ENCODE measurements around the gene LARP1. TPM values are rescaled to one million over a fixed set of nuclear protein-coding genes. Genes with fewer than 3 reads are reported as not detected.
"Not testable (repeated sequence)": the region's sequence is repeated elsewhere in the genome, so short reads cannot be mapped to it uniquely, and the experiment has no call there.

LARP1 gene
- total RNA-seq, 6 experiments from 2014 or later, result 58.2 to 85.7 (median 73.0) TPM

- H3K4me1 ChIP-seq, result peaks cover 0 to 3% (median 0%) of the 10 kb centered on the region in 4 donors
- H3K36me3 ChIP-seq, result no peaks in the 10 kb centered on the region
- H3K27me3 ChIP-seq, result no peaks in the 10 kb centered on the region
- no peak overlapping the region for H3K27ac ChIP-seq
- TF ChIP-seq, protein P1, sequence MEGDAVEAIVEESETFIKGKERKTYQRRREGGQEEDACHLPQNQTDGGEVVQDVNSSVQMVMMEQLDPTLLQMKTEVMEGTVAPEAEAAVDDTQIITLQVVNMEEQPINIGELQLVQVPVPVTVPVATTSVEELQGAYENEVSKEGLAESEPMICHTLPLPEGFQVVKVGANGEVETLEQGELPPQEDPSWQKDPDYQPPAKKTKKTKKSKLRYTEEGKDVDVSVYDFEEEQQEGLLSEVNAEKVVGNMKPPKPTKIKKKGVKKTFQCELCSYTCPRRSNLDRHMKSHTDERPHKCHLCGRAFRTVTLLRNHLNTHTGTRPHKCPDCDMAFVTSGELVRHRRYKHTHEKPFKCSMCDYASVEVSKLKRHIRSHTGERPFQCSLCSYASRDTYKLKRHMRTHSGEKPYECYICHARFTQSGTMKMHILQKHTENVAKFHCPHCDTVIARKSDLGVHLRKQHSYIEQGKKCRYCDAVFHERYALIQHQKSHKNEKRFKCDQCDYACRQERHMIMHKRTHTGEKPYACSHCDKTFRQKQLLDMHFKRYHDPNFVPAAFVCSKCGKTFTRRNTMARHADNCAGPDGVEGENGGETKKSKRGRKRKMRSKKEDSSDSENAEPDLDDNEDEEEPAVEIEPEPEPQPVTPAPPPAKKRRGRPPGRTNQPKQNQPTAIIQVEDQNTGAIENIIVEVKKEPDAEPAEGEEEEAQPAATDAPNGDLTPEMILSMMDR (IDR thresholded peaks at IDR 0.05), result peak in 1 of 4 donors; percentile 28
- TF ChIP-seq POLR2A (IDR thresholded peaks at IDR 0.05), result no peak
- intact Hi-C loops (cut with DNase I), result no loop called here
- no peak overlapping the region for H3K4me3 ChIP-seq
- ATAC-seq, result peak in 1 of 4 donors; percentile 84
- H3K9me3 ChIP-seq, result no peaks in the 10 kb centered on the region
- DNase-seq, result no peak
- 63% methylated on average over 1 of the region's 1 CpG for WGBS (ENCODE audit: insufficient coverage, low coverage, low lambda C conversion rate, missing lambda C conversion rate)
Observed at GRCh38 chr5:154732212-154732611, 23.0 kb upstream of the LARP1 start.

GRCh38 chr5:154734370-154735248, 20.6 kb upstream of the LARP1 start:
- Histone ChIP-seq H3K9me3 (no peaks in the 10 kb centered on the region), H3K36me3 (no peaks in the 10 kb centered on the region), H3K4me1 (no peaks in the 10 kb centered on the region), H3K27ac (no peak overlapping the region), H3K27me3 (no peaks in the 10 kb centered on the region), H3K4me3 (no peak overlapping the region)
- ATAC-seq, result peak in 2 of 4 donors; percentile 38 to 60
- no peak for TF ChIP-seq POLR2A (IDR thresholded peaks at IDR 0.05)
- TF ChIP-seq, protein P1 (IDR thresholded peaks at IDR 0.05), result no peak
- no peak for DNase-seq
- WGBS (ENCODE audit: insufficient coverage, low coverage, low lambda C conversion rate, missing lambda C conversion rate), result 64% methylated on average over 7 of the region's 7 CpGs
- intact Hi-C loops (cut with DNase I), result no loop called here

DNA sequence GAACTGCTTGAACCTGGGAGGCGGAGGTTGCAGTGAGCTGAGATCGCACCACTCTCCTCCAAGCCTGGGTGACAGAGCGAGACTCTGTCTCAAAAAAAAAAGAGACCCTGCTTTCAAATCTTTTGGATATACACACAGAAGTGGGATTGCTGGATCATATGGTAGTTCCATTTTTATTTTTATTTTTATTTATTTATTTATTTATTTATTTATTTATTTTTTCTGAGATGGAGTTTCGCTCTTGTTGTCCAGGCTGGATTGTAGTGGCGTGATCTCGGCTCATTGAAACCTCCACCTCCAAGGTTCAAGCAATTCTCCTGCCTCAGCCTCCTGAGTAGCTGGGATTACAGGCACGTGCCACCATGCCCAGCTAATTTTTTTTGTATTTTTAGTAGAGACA, 19.8 kb upstream of the LARP1 start:
- WGBS (ENCODE audit: insufficient coverage, low coverage, low lambda C conversion rate, missing lambda C conversion rate), result 95% methylated on average over 5 of the region's 7 CpGs
- intact Hi-C loops (cut with DNase I); H3K27ac ChIP-seq; H3K4me1 ChIP-seq; ATAC-seq; H3K4me3 ChIP-seq; H3K36me3 ChIP-seq; H3K27me3 ChIP-seq; DNase-seq; H3K9me3 ChIP-seq: not testable (repeated sequence)

- H3K27me3 ChIP-seq; intact Hi-C loops (cut with DNase I); H3K4me3 ChIP-seq; ATAC-seq; H3K27ac ChIP-seq; DNase-seq; H3K36me3 ChIP-seq; H3K9me3 ChIP-seq: not testable (repeated sequence)
- 100% methylated on average over 1 of the region's 1 CpG for WGBS (ENCODE audit: insufficient coverage, low coverage, low lambda C conversion rate, missing lambda C conversion rate)
- peaks cover 0 to 11% (median 0%) of the 10 kb centered on the region in 4 donors for H3K4me1 ChIP-seq
Observed at GRCh38 chr5:154736372-154736771, 18.8 kb upstream of the LARP1 start.

- H3K27ac ChIP-seq, result no peak overlapping the region
- H3K9me3 ChIP-seq, result no peaks in the 10 kb centered on the region
- DNase-seq, result no peak
- no peaks in the 10 kb centered on the region for H3K27me3 ChIP-seq
- 88% methylated on average over 4 of the region's 6 CpGs for WGBS (ENCODE audit: insufficient coverage, low coverage, low lambda C conversion rate, missing lambda C conversion rate)
- intact Hi-C loops (cut with DNase I), result no loop called here
- H3K36me3 ChIP-seq, result no peaks in the 10 kb centered on the region
- no peak for TF ChIP-seq POLR2A (IDR thresholded peaks at IDR 0.05)
- TF ChIP-seq, protein P1 (IDR thresholded peaks at IDR 0.05), result no peak
- no peak for ATAC-seq
- no peak overlapping the region for H3K4me3 ChIP-seq
- H3K4me1 ChIP-seq, result peaks cover 0 to 11% (median 0%) of the 10 kb centered on the region in 4 donors
Observed at GRCh38 chr5:154737667-154738320, 17.4 kb upstream of the LARP1 start.

Data from right lobe of liver (tissue), 6 donors.